KBM-7 (cell line): ENCODE measurements around the gene CXCL16.

Experiments
- DNase-seq: peaks from one replicate; pipeline ENCODE4 v3.0.0-alpha.2; 2015
- in situ Hi-C: fragments of 300-500 bp; cut with MboI; formaldehyde crosslinking; loops from 2 replicates; pipeline ENCODE4 v1.14.3; 2020; ENCODE audit warnings: low sequenced_read_pairs, low pct_unique_long_range_greater_than_20kb, mixed read lengths

The CXCL16 gene, protein sequence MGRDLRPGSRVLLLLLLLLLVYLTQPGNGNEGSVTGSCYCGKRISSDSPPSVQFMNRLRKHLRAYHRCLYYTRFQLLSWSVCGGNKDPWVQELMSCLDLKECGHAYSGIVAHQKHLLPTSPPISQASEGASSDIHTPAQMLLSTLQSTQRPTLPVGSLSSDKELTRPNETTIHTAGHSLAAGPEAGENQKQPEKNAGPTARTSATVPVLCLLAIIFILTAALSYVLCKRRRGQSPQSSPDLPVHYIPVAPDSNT

DNA sequence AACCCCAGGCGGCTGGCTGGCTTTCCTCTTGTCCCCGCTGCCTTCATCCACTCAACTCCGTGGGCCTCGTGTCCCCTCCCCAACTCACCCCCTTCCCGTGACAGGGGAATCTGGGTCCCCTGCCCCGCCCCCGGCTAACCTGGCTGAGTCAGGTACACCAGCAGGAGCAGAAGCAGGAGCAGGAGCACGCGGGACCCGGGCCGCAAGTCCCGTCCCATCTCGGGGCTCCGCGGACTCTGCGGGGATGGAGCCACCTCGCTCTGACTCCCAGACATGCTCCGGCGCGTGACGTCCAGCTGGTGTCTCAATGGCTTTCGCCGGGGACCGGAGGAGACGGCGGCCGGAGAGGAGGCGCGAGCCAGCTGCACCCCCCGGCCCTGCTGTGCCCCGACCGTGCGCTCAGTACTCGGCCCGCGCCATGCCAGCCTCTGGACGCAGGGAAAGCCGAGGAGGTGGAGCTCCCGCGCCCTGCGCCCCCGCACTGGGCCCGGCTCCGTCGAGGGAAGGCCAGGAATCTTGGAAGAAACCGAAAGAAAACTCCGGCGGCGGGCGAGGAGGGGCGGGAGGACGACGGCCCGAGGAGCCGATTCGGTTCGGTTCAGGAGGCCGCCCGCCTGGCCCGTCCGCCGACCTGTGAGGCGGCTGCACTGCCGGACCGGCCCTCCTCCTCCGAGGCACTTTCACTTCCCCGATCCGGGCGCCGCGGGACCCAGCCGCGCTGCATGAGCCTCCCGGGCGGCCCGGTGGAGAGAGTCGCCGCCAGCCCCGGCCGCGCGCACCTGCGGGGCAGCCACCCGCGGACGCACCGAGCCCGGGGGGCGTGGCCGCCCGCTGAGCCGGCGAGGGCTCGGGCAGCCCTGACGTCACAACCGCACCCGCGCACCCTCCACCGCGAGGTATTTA, at the start of gene CXCL16, which contains the start of gene ZMYND15:
CXCL16 (minus strand) TSS at position 807 of the 903 bp plus-strand sequence; CDS start at position 218, 589 bp downstream.
ZMYND15 (plus strand) TSS at position 712 of the 903 bp plus-strand sequence. CDS start 716 bp downstream, outside the sequence.
- no peak for DNase-seq
- in situ Hi-C loops: no loop called here

DNA sequence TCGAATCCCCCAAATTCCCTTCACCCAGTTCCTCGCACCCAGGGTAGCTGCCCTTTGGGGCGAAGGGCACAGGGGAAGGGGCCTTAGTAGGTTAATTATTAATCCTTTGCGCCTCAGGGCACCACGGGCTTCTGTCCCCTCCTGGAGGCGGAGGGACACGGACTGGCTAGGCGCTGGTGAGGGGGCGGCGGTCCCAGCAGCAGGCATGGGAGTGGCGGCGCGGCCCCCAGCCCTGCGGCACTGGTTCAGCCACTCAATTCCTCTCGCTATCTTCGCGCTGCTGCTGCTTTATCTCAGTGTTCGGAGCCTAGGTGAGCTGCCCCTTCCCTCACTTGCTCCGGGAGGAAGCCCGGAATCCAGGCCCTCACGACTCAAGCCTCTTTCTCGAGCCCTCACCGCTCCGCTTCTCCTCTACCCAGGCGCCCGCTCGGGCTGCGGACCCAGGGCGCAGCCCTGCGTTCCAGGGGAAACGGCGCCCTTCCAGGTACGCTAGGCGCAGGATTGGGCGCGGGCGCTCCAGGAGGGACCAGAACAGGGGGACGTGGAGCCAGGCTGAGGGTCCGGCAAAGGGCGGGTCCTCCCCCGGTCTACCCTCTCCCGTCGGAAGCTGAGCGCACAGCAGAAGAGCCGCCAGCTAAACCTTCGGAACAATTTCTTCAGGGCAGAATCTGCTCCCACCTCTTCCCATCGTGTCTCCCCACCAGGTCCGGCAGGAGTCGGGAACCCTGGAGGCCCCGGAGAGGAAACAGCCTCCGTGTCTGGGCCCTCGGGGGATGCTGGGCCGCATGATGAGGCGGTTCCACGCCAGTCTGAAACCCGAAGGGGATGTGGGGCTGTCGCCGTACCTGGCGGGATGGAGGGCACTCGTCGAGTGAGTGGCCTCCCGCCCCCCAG, 49.3 kb upstream of the CXCL16 start, which contains the start of gene GLTPD2:
GLTPD2 (plus strand) TSS at position 158 of the 894 bp plus-strand sequence; CDS start at position 206, 48 bp downstream.
- in situ Hi-C loops: no loop called here
- no peak for DNase-seq

DNA sequence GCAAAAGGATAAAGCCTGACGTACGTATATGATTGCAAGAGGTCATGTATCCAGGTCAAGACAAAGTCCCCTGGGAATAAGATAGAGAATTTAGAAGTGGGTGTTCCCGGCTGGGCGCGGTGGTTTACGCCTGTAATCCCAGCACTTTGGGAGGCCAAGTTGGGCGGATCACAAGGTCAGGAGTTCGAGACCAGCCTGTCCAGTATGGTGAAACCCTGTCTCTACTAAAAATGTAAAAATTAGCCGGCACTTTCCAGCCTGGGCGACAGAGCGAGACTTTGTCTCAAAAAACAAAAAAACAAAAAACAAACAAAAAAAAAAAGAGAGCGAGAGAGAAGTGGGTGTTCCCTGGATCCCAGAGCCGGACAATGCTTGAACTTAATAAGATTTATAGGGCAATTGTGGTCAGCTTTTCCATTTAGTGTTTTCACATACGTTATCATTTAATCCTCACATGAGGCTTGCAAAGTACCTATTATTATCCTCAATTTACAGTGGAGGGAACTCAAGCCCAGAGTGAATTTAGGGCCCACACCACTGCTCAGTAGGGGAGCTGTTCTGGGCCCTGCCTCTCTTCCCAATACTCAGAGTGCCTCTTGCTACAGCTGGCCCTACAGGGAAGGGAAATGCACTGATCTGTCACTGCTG, 48.6 kb upstream of the CXCL16 start:
- DNase-seq: no peak
- in situ Hi-C loops: no loop called here

DNA sequence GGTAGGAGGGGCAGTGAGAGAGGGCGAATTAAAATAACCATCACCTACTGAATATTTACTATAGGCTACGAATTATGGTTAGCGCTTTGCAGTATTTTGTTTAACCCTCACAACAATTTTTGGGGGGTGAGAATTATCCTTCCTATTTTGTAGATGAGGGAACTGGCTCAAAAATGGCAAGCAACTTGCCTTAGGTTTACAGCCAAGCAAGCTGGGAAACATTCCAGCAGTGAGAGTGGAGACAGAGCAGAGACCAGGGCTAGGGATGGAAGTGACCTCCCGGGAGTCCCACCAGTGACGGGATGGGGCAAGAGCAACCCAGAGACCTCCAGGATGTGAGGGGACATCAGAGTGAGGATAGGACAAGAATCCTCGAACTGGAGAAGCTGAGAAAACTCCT, 46.8 kb upstream of the CXCL16 start:
- no peak for DNase-seq
- in situ Hi-C loops: no loop called here

DNA sequence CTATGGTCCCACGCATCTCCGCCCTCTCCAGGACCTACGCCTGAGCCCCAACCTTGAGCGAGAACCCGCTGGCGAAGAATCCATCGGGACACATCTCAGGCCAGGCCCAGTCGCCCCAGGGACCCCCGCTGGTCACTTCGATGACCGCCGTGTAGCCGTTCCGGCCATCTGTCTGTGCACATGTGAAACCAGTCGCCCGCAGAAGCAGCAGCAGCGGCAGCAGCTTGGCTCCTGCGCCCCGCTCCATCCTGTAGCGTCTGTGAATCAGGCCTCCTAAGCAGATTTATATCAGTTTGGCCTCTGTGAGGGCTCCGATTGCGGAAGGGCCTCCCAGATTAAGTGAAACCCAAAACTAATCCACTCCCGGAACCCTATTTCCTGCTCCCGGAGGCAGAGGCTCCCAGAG, 46.4 kb upstream of the CXCL16 start, which contains the start of gene VMO1:
VMO1 (minus strand) TSS at position 259 of the 406 bp plus-strand sequence; CDS start at position 247, 12 bp downstream.
- in situ Hi-C loops: no loop called here
- peak; percentile 21 for DNase-seq

DNA sequence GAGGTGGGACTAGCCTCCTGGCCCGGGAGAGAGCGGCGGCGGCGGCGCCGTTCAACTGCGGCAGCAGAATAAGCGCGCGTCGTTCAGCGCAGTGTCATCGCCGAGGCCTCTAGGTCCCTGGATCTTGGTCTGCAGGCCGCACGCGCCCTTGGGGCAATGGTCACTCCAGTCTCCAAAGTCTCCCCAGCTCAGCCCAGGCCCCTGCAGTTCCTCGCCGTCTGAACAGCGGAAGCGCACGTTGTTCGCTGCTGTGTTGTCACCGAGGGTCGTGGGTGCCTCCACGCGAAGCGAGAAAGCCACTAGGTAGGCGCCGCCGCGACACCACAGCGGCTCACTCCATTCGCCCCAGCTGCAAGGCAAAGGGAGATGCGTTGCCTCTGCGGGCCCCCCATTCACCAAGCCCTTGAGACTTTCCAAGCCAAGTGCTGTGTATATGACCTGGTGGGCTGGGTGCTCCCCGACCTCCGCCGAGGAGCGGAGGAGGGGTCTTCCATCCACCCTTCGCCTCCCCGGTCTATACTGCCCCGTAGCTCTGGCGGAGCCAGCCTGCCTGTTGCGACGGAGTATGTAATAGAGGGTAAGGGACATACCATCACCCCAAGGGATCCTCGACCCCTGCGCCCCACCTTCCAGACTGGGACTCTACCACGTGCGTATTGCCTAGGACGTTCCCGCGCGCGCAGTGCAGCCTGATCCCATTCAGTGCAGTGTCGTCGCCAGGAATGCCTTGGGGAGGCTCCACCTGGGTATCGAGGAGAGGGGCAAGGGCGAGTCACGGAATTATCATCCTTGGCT, 45.8 kb upstream of the CXCL16 start:
- no peak for DNase-seq
- in situ Hi-C loops: no loop called here

DNA sequence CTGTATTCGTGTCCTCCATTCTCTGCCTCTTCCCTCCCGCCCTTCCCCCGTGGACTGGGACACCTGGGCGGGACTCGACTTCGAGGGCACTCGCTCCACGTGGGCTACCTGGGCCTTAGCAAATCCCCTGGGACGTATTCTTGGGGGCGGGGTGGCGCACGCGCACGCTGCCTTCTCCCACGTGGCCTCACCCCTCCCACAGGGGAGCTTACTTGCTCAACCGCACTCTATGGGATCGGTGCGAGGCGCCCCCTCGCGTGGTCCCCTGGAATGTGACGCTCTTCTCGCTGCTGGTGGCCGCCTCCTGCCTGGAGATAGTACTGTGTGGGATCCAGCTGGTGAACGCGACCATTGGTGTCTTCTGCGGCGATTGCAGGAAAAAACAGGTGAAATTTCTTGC, 42.9 kb upstream of the CXCL16 start:
- DNase-seq: no peak
- in situ Hi-C loops: no loop called here

DNA sequence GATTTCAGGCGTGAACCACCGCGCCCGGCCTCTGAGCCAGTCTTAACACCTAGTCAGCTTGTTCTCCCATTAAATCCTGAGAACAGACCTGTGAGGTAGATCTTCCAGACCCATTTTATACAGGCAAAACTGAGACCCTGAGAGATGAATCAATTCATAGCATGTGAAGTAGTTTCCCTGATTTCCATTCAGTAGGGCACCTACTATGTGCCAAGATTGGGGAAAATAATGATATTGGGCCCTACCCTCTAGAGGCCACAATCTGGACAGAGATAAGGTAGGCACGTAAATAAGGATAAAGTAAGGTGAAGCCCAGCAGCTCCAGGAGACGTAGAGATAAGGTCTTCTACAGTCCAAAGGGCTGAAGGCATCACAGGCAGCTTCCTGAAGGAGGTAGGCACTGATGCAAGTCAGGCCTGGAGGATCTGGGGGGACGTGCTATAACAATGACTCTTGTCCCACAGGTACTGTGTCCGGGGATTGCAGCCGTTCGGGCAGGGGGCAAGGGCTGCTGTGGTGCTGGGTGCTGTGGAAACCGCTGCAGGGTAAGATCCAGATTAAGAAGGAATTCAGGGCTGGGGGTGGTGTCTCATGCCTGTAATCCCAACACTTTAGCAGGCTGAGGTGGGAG, 40.7 kb upstream of the CXCL16 start:
- DNase-seq: no peak
- in situ Hi-C loops: no loop called here

DNA sequence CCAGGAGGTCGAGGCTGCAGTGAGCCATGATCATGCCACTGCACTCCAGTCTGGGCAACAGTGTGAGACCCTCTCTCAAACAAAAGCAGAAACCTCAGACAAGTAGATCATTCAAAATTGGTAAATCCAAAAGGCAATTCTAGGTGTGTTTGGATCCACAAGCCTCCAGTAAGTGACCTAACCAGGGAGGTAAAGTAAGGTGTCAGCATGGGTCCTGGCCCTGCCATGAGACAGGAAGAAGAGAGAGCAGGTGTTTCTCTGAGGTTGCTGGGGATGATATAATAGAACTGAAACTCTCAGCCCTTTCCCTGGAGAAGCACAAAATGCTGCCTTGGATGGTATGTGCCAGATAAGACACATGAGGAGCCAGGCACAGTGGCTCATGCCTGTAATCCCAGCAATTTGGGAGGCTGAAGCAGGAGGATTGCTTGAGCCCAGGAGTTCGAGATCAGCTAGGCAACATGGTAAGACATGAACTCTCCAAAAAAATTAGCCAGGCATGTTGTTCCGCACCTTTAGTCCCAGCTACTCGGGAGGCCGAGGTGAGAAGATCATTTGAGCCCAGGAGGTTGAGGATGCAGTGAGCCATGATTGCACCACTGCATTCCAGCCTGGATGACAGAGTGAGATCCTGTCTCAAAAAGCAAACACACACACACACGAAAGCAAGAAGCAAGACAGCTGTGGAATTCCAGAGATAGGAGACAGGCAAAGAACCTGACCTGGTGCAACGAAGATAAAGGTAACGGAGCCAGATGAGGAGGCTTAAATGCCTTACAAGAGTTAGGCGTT, 38.4 kb upstream of the CXCL16 start:
- in situ Hi-C loops: no loop called here
- DNase-seq: no peak

DNA sequence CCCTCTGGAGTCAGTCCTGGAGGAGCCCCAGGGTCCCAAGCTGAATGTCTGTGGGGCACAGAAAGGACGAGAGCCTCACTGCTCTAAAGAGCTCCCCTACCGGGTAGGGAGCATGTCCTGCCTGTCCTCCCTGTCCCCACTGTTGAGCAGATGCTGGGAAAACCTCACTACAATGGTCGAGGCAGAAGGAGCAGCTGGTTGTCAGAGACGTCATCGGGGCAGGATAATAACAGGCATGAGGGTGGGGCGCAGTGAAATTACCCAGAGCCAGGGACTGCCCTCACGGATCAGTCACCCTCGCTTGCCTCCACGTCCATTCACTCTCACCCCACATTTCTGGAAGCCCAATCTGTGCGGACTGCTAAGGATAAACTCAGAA, 32.5 kb upstream of the CXCL16 start:
- DNase-seq: no peak
- in situ Hi-C loops: no loop called here

DNA sequence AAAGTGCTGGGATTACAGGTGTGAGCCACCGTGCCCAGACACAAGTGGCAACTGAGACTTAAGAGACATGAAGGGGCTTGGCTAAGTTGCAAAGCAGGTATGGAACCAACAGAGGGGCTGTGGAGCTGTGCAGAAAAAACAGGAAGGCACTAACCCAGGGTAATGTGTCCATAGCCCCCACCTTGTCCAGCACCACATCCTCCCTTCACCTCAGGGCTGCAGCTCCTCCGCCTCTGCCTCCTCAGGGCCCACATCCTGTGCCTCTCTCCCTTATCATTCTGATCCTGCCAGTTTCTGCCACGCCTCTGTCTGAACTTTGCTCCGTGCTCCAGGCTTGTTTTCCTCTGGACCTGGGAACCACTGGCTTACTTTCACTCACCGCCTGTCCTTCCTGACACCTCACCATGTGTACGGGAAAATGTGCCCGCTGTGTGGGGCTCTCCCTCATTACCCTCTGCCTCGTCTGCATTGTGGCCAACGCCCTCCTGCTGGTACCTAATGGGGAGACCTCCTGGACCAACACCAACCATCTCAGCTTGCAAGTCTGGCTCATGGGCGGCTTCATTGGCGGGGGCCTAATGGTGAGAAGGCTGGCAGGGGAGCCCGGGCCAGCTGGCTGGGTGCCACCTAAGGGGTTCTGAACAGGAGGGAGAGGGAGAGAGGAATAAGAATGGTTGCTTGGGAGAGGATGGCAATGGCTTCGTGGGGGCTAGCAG, 31.9 kb upstream of the CXCL16 start, which contains the start of gene TM4SF5:
TM4SF5 (plus strand) TSS at position 368 of the 716 bp plus-strand sequence; CDS start at position 405, 37 bp downstream.
- no peak for DNase-seq
- in situ Hi-C loops: no loop called here

DNA sequence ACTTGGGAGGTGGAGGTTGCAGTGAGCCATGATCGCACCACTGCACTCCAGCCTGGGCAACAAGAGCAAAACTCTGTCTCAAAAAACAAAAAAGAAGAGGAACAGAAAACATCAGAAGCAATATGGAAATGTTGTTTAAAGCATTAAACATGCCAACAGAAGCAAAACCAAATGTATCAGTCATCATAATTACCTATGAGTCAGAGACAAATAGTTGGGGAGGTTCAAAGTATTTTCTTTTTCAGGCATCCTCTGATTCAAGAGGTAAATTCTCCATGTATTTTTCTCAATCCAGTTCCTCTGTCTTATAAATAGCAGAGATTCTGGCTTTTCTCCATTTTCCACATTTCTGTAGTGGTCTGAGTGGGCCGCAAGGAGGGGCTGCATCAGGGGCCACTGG, 29.9 kb upstream of the CXCL16 start:
- no peak for DNase-seq
- in situ Hi-C loops: no loop called here

DNA sequence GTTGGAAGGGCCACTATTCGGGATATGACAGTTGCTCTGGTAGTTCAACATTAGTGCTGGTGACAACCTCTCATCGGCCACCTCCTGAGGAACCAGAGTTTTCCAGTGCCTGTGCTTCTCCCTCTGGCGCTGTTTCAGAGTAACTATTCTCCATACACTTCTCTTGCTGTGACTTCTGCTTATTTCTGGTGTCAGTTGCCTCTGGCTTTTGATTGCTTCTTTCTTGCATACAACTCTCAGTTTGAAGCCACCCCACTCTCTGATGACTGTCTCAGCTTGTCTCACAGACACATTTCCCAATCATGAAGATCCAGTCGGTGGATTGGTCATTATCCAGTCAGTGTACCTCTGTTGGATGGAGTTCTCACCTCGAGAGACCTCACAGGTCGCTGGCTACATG, 28.6 kb upstream of the CXCL16 start:
- in situ Hi-C loops: no loop called here
- DNase-seq: peak; percentile 13

DNA sequence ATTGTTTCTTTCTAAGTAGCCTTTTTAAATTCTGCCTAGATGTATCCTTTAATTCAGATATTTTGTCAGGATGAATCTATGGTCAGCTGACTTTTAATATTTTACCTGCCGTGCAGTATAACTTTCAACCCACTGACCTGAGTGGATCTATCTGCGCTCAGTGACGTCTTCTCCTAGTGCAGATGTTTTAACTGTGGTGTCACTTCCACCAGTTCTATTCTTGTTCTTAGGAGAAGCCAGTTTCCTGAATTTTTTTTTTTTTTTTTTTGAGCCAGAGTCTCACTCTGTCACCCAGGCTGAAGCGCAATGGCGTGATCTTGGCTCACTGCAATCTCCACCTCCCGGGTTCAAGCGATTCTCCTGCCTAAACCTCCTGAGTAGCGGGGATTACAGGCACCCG, 27.0 kb upstream of the CXCL16 start:
- in situ Hi-C loops: no loop called here

DNA sequence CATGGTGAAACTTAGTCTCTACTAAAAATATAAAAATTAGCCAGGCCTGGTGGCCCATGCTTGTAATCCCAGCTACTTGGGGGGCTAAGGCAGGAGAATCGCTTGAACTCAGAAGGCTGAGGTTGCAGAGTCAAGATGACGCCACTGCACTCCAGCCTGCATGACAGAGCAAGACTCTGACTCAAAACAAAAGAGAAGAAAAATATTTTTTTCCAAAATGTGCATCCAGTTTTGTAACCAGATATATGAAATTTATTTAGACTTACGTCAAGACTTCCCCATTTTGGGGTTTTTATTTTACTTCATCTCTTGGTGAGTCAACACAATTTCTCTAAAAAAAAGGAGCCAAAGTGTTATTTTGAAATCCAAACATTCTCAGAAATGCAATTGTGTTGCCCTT, 26.5 kb upstream of the CXCL16 start:
- in situ Hi-C loops: no loop called here
- no peak for DNase-seq

More for the DNA sequence above, 27.0 kb upstream of the CXCL16 start:
- DNase-seq: no peak

DNA sequence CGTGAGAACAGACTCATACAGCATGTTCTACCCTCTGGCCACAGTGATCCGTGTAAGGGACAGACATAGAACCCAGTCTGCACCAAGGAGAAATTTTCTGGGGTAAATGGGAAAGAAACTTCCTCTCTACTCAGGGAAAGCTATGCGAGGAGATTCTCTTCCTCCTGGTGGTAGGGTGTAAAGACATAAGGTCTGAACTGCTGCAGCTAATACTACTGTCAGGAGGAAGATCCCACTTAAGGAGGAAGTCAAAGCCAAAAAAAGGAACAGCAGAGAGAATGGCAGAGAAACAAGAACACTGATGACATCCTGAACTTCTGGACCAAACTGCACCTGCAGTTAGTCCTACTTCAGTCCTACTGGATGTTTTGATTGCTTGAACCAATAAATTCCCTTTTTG, 24.9 kb upstream of the CXCL16 start:
- DNase-seq: peak; percentile 65
- in situ Hi-C loops: no loop called here
